D341Med (cell line): Measurements from ENCODE around the gene MRPL23.

Experiments
- DNase-seq: peaks from one replicate; pipeline ENCODE4 v3.0.0; 2012; ENCODE audit warnings: low spot score

Gene MRPL23

DNA sequence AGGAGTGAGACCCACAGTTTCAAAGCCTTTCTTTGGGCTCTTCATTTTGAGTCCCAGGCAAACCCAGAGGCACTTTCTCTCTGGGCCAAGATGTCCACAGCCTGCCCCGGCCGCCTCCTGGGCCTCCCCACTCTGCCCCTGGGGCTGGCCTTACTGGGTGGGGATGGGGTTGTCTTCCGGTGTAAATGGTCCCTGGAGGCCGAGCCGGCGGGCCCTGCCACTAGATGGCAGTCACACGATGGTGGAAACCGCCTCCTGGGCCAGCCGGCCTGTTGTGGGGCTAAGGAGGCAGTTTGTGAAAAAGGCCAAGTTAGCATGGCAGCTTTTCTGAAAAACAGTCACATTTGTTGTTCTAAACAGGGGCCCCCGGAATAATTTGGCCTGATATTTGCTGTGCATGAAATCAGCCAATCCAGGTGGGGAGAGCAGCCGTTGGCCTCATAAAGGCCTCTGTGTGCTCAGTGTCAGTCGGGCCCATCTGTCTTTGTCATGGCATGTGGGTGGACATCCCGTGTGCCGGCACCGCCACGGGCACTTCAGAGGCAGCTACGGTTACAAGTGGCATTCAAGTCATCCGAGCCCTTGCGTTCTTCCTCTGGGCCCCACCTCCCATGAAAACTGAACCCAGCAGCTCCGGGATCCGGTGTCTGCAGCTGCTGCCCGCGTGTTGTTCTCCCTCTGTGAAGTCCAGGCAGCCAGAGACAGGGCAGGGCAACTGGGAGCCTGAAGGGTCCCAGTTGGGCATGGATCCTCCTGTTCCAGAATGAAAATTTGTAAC, 6.5 kb downstream of the MRPL23 start:
- DNase-seq: no peak

DNA sequence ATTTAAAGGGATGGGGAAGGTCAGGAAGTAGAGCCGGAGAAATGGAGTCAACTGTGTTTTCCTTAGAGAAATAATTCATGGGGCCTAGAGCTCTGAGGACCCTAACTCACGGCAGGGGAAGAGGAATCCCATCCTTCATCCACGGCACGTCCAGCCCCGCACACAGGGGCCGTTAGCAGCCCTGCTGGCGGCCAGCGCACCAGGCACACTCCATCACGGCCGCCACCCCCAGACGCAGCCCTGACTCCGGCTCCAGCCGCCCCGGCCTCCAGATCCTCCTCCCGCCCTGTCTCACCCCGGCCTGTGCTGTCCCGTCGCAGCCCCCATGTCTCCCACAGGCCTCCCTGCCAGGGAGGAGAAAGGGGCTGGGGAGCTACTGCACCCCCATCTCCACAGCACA, 11.2 kb downstream of the MRPL23 start:
- DNase-seq: no peak

- DNase-seq: no peak
These were observed 12.7 kb downstream of the MRPL23 start for GRCh38 chr11:1959786-1960185.

DNA sequence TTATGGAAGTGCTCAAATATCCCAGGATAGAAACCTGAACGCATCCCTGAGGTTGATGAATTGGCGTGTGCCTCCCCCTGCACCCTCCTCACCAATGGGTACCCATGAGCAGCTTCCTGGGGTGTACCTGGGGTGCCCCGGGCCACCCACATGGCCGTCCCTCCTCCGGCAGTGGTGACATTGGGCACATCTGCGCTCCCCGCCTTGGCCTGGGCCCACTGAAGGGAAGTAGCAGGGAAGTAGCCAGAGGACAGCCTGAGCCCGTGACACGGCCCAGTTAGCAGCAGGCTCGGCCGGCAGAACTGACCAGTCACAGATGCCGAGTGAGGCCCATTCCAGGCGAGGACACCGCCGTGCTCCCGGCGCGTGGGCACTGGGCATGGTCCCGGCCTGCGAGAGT, 16.7 kb downstream of the MRPL23 start:
- no peak for DNase-seq

DNA sequence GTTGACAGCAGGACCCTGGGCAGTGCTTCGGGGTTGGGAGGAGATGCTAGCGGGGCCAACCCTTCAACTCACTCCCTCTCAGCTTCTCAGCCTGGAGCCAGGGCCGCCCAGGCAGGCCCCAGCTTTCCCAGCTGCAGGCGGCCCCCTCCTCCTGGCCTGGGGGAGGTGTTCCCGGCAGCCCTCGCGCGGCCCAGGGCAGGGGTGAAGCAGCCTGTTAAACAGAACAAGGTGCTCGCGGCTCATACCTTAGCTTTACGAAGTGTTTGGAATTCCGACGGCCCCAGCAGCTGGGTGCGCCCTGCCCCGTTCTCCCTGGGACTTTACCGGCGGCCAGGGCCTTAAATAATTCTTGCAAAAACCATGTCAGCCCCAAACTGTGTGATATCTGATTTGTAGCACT, 17.2 kb downstream of the MRPL23 start:
- DNase-seq: no peak

DNA sequence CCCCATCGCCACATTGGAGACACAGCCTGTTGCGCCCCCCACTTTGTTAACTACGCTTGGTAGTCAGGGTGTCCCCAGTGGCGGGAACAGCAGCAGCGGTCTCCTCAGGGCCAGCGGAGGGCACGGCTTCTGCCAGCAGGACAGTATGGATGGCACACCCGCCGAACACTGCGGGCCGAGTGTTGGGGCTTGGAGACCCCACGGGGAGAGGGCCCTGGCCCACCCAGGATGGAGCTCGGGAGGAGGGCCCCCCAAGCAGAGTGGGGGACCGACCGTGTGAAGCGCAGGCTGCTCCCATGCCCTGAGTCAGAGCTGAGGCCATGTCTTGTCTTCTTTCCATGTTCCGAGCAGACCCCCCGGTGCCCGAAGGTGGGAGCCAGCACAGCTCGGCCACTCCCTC, 17.8 kb downstream of the MRPL23 start:
- no peak for DNase-seq

DNA sequence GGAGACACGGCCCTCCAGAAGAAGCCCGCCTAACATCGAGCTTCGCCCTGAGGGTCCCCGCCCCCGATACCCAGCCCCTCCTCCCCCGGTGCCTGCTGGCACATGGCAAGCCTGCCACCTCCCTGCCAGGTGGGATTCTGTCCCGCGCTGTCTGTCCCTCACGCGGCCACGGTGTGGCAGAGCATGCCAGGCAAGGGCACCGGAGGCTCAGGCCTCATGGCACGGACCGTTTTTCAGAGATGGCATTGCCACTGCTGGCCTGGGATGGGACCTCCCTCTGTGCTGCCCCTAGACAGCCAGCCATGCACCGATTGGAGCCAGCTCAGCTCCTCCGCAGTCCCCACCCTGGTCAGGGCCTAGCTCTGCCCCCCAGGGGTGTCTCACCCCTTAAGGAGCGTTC, 19.4 kb downstream of the MRPL23 start:
- no peak for DNase-seq

DNA sequence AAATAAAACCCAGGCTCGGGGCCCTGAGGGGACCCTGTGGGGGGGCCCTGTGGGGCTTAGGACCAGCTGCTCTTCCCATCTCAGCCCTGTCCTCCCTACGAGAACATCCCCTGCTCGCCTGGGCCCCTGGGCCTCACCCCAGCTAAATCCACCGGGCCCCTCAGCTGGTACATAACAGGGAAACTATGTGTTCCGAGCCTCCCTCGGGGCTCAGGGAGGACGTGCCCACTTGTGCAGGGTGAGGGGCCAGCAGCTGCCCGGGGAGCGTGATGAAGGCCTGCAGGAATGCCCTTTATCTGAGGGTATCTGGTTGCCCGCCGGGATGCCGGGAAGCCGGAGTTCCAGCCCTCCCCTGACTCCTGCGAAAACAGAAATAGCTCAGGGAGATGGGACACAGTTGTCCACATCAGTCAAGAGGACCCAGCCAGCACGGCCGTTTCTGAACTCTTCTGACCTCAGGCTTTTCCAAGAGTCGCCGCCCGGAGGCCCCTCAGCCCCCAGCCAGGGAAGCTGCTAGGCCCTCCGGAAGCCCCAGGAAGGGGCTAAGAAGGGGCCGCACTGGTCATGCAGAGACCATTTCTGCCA, 20.6 kb downstream of the MRPL23 start:
- no peak for DNase-seq

DNA sequence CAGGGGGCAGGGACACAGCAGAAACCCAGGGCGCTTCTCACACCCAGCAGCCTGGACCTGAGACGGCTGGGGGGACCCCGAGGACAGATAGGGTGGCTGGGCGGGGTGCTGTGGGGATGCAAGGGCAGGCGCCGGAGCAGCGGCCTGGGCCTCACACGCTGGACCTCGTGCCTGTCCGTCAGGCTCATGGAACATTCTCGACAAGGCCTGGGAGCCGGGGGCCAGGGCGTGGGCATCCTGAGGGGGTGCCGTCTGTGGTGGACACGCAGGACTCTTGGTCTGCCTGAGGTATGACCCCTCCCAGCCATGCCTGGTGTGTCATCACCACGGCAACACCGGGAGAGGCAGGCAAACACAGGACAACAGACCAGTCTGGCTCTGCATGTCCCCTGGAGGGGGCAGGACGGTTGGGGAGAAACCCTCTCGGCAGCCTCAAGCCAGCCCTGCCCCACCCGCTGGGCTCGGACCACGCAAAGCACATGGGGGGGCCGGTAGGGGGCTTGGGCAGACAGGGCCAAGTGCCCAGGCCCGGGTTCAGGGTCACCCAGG, 21.4 kb downstream of the MRPL23 start:
- DNase-seq: no peak

- DNase-seq: no peak
These were observed 21.9 kb downstream of the MRPL23 start for GRCh38 chr11:1969035-1969434.

DNA sequence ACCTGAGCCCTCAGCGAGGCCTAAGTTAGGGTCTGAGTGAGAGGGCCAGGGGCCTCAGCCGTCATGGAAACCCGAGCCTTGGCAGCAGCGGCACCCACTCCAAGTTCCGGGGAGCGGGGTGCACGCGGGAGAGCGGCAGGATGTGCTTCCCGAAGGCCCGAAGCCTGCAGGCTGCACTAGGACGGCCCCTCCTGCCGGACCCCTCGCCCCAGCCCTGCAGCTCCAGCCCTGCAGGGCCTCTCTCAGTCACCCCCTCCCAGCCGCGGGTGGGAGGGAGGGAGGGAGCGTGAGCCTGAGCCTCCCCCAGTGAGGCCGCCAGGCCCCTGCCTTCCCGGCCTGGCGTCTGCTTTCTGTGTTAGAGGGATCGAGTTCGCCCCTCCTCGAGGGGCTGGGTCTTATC, 22.6 kb downstream of the MRPL23 start:
- DNase-seq: no peak

GRCh38 chr11:1970956-1971355, 23.8 kb downstream of the MRPL23 start:
- no peak for DNase-seq

- DNase-seq: no peak
These were observed 28.1 kb downstream of the MRPL23 start for GRCh38 chr11:1975185-1975584.

GRCh38 chr11:1978720-1979473, 31.8 kb downstream of the MRPL23 start:
- no peak for DNase-seq

- DNase-seq: no peak
These were observed 32.5 kb downstream of the MRPL23 start for GRCh38 chr11:1979607-1980006.

DNA sequence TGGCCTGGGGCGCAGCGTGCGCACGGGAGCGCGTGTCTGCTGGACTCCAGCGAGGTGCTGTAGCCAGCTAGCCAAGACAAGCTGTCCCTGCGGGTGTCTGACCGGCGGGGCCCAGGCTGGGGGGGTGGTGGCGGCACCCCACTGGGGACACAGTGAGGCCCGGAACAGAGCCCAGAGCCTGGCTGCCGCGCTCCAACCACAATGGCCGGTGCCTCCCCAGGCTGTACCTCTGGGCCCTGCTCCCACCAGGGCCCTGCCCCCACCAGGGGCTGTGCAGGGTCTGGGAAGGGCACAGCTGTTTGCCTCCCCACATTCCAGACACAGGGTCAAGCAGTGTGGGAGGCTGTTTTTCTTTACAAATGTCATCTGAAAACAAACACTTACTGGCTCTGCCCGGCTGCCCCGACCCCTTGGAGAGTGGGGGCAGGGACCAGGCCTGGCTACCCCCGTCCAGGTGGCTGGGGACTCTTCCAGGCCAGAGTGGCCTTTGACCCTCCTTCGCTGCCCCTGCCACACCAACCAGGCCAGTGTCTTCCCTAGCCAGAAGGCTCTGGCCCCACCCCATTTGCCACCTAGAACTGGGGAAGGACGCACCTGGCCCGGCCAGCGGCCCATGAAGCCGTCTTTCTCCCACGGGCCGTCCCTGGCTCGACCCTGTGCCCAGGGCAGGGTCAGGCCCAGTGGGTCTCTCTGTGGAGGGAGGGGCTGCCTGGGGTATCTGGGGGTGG, 35.9 kb downstream of the MRPL23 start:
- DNase-seq: no peak

DNA sequence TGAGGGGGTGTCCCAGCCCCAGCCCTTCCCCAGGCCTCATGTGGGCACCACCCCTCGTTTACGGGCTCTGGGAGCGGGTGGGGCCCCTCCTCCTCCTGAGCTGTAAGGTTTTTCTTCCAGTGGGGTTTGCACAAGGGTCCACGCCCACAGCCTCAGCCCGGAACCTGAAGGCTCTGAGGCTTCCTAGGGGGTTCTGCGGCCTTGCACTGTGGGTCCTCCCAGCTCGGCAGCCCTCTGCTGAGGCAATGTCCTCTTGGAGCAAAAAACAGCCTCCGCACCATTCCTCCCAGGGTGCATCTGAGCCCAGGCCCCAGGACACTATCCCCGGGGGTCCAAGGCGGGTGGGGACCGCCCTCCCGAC, 36.4 kb downstream of the MRPL23 start:
- DNase-seq: no peak

DNA sequence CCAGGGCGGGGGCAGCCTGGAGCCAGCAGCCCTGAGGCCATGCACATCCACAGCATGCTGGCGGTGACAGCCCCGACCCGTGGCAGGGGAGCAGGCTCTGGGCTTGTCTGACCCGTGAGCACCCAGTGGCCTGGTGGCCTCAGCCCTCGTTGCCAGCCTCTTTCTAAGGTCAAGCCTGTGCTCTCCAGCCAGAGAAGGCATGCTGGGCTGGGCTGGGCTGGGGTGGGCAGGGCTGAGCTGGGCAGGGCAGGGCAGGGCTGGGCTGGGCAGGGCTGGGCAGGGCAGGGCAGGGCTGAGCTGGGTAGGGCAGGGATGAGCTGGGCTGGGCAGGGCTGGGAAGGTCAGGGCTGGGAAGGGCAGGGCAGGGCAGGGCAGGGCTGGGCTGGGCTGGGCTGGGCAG, 39.9 kb downstream of the MRPL23 start:
- no peak for DNase-seq

DNA sequence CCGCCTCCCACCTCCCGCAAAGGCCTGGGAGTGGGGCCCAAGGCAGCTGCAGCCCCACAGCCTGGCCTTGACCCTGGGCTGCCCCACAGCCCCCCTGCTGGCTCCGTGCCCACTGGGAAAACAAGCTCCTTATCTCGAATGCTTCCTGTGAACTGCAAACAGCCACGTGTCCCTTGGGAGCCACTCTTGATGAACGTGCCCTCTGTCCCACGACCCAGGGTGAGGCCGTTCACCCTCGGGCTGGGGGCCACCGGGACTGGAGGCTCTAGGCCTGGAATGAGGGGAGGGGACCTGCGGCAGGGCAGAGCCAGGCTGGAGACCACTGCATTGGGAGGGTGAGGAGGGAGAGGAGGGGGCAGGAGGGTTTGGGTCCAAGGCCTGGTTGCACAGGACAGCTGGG, 41.0 kb downstream of the MRPL23 start:
- DNase-seq: no peak

GRCh38 chr11:1988667-1989317, 41.7 kb downstream of the MRPL23 start:
- no peak for DNase-seq

- DNase-seq: no peak
These were observed 42.8 kb downstream of the MRPL23 start for GRCh38 chr11:1989953-1990352.
